Measurements from ENCODE around the gene ZNF783.

Gene ZNF783

GRCh38 chr7:149238051-149238450 is 23.9 kb upstream of the ZNF783 start:
- DNase-seq (ENCODE audit: extremely low read depth, insufficient read length) = no peak
- no peak overlapping the region for H3K4me3 ChIP-seq (replicated peaks; ENCODE audit: low read depth, low read length)
- TF ChIP-seq CTCF (IDR thresholded peaks at IDR 0.05; ENCODE audit: insufficient read depth, low read length, poor library complexity, severe bottlenecking) = no peak
- no peaks in the 10 kb centered on the region for H3K27me3 ChIP-seq (replicated peaks; ENCODE audit: control insufficient read depth, insufficient read depth, low read length)
- H3K36me3 ChIP-seq (ENCODE audit: control insufficient read depth, insufficient read depth, low read length) = no peaks in the 10 kb centered on the region

GRCh38 chr7:149239345-149240143 is 22.5 kb upstream of the ZNF783 start, which contains the start of gene ZNF212:
ZNF212 (plus strand) TSS chr7:149239651; CDS start chr7:149239779, 128 bp downstream.
- Histone ChIP-seq H3K4me3 (replicated peaks; ENCODE audit: low read depth, low read length) (peak within 1 kb of the TSS; percentile 95), H3K36me3 (ENCODE audit: control insufficient read depth, insufficient read depth, low read length) (no peaks in the 10 kb centered on the region), H3K27me3 (replicated peaks; ENCODE audit: control insufficient read depth, insufficient read depth, low read length) (no peaks in the 10 kb centered on the region)
- DNase-seq (ENCODE audit: extremely low read depth, insufficient read length) = peak; percentile 86
- peak; percentile 93 for TF ChIP-seq CTCF (IDR thresholded peaks at IDR 0.05; ENCODE audit: insufficient read depth, low read length, poor library complexity, severe bottlenecking)

GRCh38 chr7:149240637-149241036 is 21.4 kb upstream of the ZNF783 start:
- no peak for TF ChIP-seq CTCF (IDR thresholded peaks at IDR 0.05; ENCODE audit: insufficient read depth, low read length, poor library complexity, severe bottlenecking)
- DNase-seq (ENCODE audit: extremely low read depth, insufficient read length) = no peak
- Histone ChIP-seq H3K36me3 (ENCODE audit: control insufficient read depth, insufficient read depth, low read length) (no peaks in the 10 kb centered on the region), H3K4me3 (replicated peaks; ENCODE audit: low read depth, low read length) (peak overlapping the region; percentile 95), H3K27me3 (replicated peaks; ENCODE audit: control insufficient read depth, insufficient read depth, low read length) (no peaks in the 10 kb centered on the region)

GRCh38 chr7:149241696-149242095 is 20.3 kb upstream of the ZNF783 start:
- Histone ChIP-seq H3K4me3 (replicated peaks; ENCODE audit: low read depth, low read length) (no peak overlapping the region), H3K27me3 (replicated peaks; ENCODE audit: control insufficient read depth, insufficient read depth, low read length) (no peaks in the 10 kb centered on the region), H3K36me3 (ENCODE audit: control insufficient read depth, insufficient read depth, low read length) (no peaks in the 10 kb centered on the region)
- DNase-seq (ENCODE audit: extremely low read depth, insufficient read length) = no peak
- no peak for TF ChIP-seq CTCF (IDR thresholded peaks at IDR 0.05; ENCODE audit: insufficient read depth, low read length, poor library complexity, severe bottlenecking)

GRCh38 chr7:149245244-149245643 is 16.8 kb upstream of the ZNF783 start:
- TF ChIP-seq CTCF (IDR thresholded peaks at IDR 0.05; ENCODE audit: insufficient read depth, low read length, poor library complexity, severe bottlenecking) = no peak
- DNase-seq (ENCODE audit: extremely low read depth, insufficient read length) = no peak
- Histone ChIP-seq H3K4me3 (replicated peaks; ENCODE audit: low read depth, low read length) (no peak overlapping the region), H3K36me3 (ENCODE audit: control insufficient read depth, insufficient read depth, low read length) (peaks cover 1% of the 10 kb centered on the region), H3K27me3 (replicated peaks; ENCODE audit: control insufficient read depth, insufficient read depth, low read length) (no peaks in the 10 kb centered on the region)
